Astrocyte (in vitro differentiated cells and primary cell): ENCODE data around the gene OR52D1. TPM values are rescaled to one million over a fixed set of nuclear protein-coding genes. Genes with fewer than 3 reads are reported as not detected.

Source experiments
- DNase-seq: peaks from one replicate; pipeline ENCODE4 v3.0.0-alpha.2; 2010; ENCODE audit warnings: low read depth
- FAIRE-seq: peaks from 2 replicates; lab custom pipeline; 2011; peaks lifted over from hg19 to GRCh38; lab: Jason Lieb, UNC
- H2AFZ ChIP-seq: 2 replicates; pipeline ENCODE4 v1.6.0; 2012; ENCODE audit warnings: low read depth, low read length, inconsistent platforms
- H3K27ac ChIP-seq: 2 replicates; pipeline ENCODE4 v1.5.1; 2011; ENCODE audit warnings: low read depth, low read length, inconsistent platforms
- H3K27me3 ChIP-seq: 2 replicates; pipeline ENCODE4 v1.6.0; 2011; ENCODE audit warnings: low read length, inconsistent platforms; ENCODE audit not compliant: insufficient read depth
- H3K36me3 ChIP-seq: 2 replicates; pipeline ENCODE4 v1.5.1; 2011; ENCODE audit warnings: low read length, inconsistent platforms; ENCODE audit not compliant: insufficient read depth
- H3K4me1 ChIP-seq: 2 replicates; pipeline ENCODE4 v1.5.1; 2011; ENCODE audit warnings: low read length, inconsistent platforms; ENCODE audit not compliant: insufficient read depth
- H3K4me2 ChIP-seq: 2 replicates; pipeline ENCODE4 v1.6.0; 2012; ENCODE audit warnings: low read length, inconsistent platforms
- H3K4me3 ChIP-seq: 2 replicates; pipeline ENCODE4 v1.5.1; 2011; ENCODE audit warnings: low read depth, mild to moderate bottlenecking, low read length, inconsistent platforms; ENCODE audit not compliant: insufficient read depth
- H3K79me2 ChIP-seq: 2 replicates; pipeline ENCODE4 v1.6.0; 2012; ENCODE audit warnings: mild to moderate bottlenecking, low read length, inconsistent platforms; ENCODE audit not compliant: insufficient read depth
- H3K9ac ChIP-seq: 2 replicates; pipeline ENCODE4 v1.6.0; 2012; ENCODE audit warnings: mild to moderate bottlenecking, low read length, inconsistent platforms
- H3K9me3 ChIP-seq: 2 replicates; pipeline ENCODE4 v1.5.1; 2012; ENCODE audit warnings: low read depth, mild to moderate bottlenecking, low read length, inconsistent platforms; ENCODE audit not compliant: insufficient read depth
- H4K20me1 ChIP-seq: 2 replicates; pipeline ENCODE4 v1.6.0; 2012; ENCODE audit warnings: low read length, inconsistent platforms; ENCODE audit not compliant: insufficient read depth
- H3K27ac Mint-ChIP-seq: one replicate; pipeline ENCODE4 v1.8.0; 2021; ENCODE audit warnings: mild to moderate bottlenecking, mixed read lengths; ENCODE audit not compliant: unreplicated experiment
- H3K27me3 Mint-ChIP-seq: one replicate; pipeline ENCODE4 v1.8.0; 2021; ENCODE audit warnings: low read depth, mixed read lengths; ENCODE audit not compliant: unreplicated experiment
- H3K36me3 Mint-ChIP-seq: one replicate; pipeline ENCODE4 v1.8.0; 2021; ENCODE audit warnings: low read depth, mixed read lengths; ENCODE audit not compliant: unreplicated experiment
- H3K4me1 Mint-ChIP-seq: one replicate; pipeline ENCODE4 v1.8.0; 2021; ENCODE audit warnings: low read depth, mixed read lengths; ENCODE audit not compliant: unreplicated experiment
- H3K4me3 Mint-ChIP-seq: one replicate; pipeline ENCODE4 v1.8.0; 2021; ENCODE audit warnings: mild to moderate bottlenecking, moderate library complexity, mixed read lengths; ENCODE audit not compliant: unreplicated experiment
- H3K9me3 Mint-ChIP-seq: one replicate; pipeline ENCODE4 v1.8.0; 2021; ENCODE audit warnings: mild to moderate bottlenecking, mixed read lengths; ENCODE audit not compliant: unreplicated experiment
- CTCF ChIP-seq: IDR thresholded peaks from 2 replicates; pipeline ENCODE4 v1.5.1; 2011; ENCODE audit warnings: low read depth, mild to moderate bottlenecking, inconsistent platforms, low read length, moderate library complexity; ENCODE audit not compliant: insufficient read depth
- EZH2 ChIP-seq: IDR thresholded peaks from 2 replicates; pipeline ENCODE4 v1.6.1; 2012; ENCODE audit warnings: mild to moderate bottlenecking, low read length, inconsistent platforms; ENCODE audit not compliant: insufficient read depth
- total RNA-seq: library from RNA; stranded (reverse); gene quantifications from 2 replicates; pipeline ENCODE4 v1.2.1, GENCODE V29; 2021

OR52D1 gene
- total RNA-seq, 1 donor from 2014 or later = not detected

GRCh38 chr11:5486003-5486402, 2.5 kb upstream of the OR52D1 start:
- H3K4me1 Mint-ChIP-seq = peaks cover 3% of the 10 kb centered on the region
- Histone ChIP-seq H3K79me2 (no peaks in the 10 kb centered on the region), H3K27me3 (no peaks in the 10 kb centered on the region), H3K27ac (no peak overlapping the region), H3K4me2 (no peak overlapping the region), H3K9ac (no peak overlapping the region), H3K36me3 (no peaks in the 10 kb centered on the region), H3K4me1 (no peaks in the 10 kb centered on the region), H4K20me1 (no peaks in the 10 kb centered on the region), H3K9me3 (no peaks in the 10 kb centered on the region), H2AFZ (no peak overlapping the region), H3K4me3 (no peak overlapping the region)
- no peak overlapping the region for H3K27ac Mint-ChIP-seq
- H3K9me3 Mint-ChIP-seq = no peaks in the 10 kb centered on the region
- FAIRE-seq (no peak), DNase-seq (no peak)
- H3K4me3 Mint-ChIP-seq = no peak overlapping the region
- no peaks in the 10 kb centered on the region for H3K27me3 Mint-ChIP-seq
- no peak for TF ChIP-seq CTCF
- TF ChIP-seq EZH2 = no peak
- H3K36me3 Mint-ChIP-seq = no peaks in the 10 kb centered on the region

- FAIRE-seq (no peak), DNase-seq (no peak)
- Mint-ChIP-seq H3K27ac (no peak overlapping the region), H3K4me3 (no peak overlapping the region), H3K36me3 (no peaks in the 10 kb centered on the region), H3K27me3 (no peaks in the 10 kb centered on the region), H3K4me1 (peaks cover 3% of the 10 kb centered on the region), H3K9me3 (no peaks in the 10 kb centered on the region)
- Histone ChIP-seq H3K36me3 (no peaks in the 10 kb centered on the region), H3K4me3 (no peak overlapping the region), H3K4me1 (no peaks in the 10 kb centered on the region), H3K27ac (no peak overlapping the region), H2AFZ (no peak overlapping the region), H3K27me3 (no peaks in the 10 kb centered on the region), H3K79me2 (no peaks in the 10 kb centered on the region), H3K9ac (no peak overlapping the region), H3K9me3 (no peaks in the 10 kb centered on the region), H4K20me1 (no peaks in the 10 kb centered on the region), H3K4me2 (no peak overlapping the region)
- TF ChIP-seq CTCF (no peak), EZH2 (no peak)
Observed at GRCh38 chr11:5486421-5486820, 2.1 kb upstream of the OR52D1 start.

- H3K9me3 Mint-ChIP-seq = peaks cover 2% of the 10 kb centered on the region
- H3K27ac Mint-ChIP-seq = no peak overlapping the region
- H3K9ac ChIP-seq = no peak overlapping the region
- DNase-seq = no peak
- H3K27me3 Mint-ChIP-seq = no peaks in the 10 kb centered on the region
- H2AFZ ChIP-seq = no peak overlapping the region
- H3K27me3 ChIP-seq = no peaks in the 10 kb centered on the region
- no peaks in the 10 kb centered on the region for H4K20me1 ChIP-seq
- no peaks in the 10 kb centered on the region for H3K36me3 ChIP-seq
- H3K27ac ChIP-seq = no peak overlapping the region
- H3K79me2 ChIP-seq = no peaks in the 10 kb centered on the region
- TF ChIP-seq EZH2 (no peak), CTCF (no peak)
- no peak for FAIRE-seq
- H3K4me2 ChIP-seq = no peak overlapping the region
- peaks cover 3% of the 10 kb centered on the region for H3K4me1 Mint-ChIP-seq
- H3K4me3 Mint-ChIP-seq = no peak overlapping the region
- H3K9me3 ChIP-seq = no peaks in the 10 kb centered on the region
- H3K4me1 ChIP-seq = no peaks in the 10 kb centered on the region
- no peaks in the 10 kb centered on the region for H3K36me3 Mint-ChIP-seq
- H3K4me3 ChIP-seq = no peak overlapping the region
Observed at GRCh38 chr11:5488798-5489399, 414 bp downstream of the OR52D1 start.
